OCI-LY3 (cell line): ENCODE results near the gene TUBA4A.

ENCODE experiments used
- EZH2phosphoT487 ChIP-seq: fragments of 200-600 bp; shearing (Covaris generic); IDR thresholded peaks from 2 replicates; pipeline ENCODE4 v1.6.1; 2018; ENCODE audit warnings: antibody characterized with exemption, mixed run types, low read depth
- TF ChIP-seq, protein P1 (sequence below): fragments of 200-600, 300-600 bp; sonication (generic); IDR thresholded peaks from 2 replicates; pipeline ENCODE4 v1.5.1; 2014; ENCODE audit warnings: antibody characterized with exemption, low read length, low read depth

DNA sequence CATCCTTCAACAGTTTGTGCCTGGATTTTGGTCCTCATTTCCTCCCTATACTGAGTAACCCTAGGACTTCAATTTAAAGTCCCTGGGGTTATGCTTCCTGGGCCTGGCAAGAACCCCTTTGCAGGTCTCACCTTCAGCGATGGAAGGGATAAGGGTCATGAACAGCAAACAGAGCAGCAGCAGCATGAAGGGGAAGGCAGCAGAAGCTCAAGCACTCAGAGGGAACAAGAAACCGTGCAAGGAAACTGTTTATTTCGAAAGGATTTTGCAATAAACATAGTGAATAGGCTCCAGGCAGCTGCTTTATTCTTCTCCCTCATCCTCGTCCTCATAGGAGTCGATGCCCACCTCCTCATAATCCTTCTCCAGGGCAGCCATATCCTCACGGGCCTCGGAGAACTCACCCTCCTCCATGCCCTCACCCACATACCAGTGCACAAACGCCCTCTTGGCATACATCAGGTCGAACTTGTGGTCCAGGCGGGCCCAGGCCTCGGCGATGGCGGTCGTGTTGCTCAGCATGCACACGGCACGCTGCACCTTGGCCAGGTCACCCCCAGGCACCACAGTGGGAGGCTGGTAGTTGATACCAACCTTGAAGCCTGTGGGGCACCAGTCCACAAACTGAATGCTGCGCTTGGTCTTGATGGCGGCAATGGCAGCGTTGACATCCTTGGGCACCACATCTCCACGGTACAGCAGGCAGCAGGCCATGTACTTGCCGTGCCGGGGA lies 3.5 kb downstream of the TUBA4A start:
- TF ChIP-seq EZH2phosphoT487: no peak
- TF ChIP-seq, protein P1, sequence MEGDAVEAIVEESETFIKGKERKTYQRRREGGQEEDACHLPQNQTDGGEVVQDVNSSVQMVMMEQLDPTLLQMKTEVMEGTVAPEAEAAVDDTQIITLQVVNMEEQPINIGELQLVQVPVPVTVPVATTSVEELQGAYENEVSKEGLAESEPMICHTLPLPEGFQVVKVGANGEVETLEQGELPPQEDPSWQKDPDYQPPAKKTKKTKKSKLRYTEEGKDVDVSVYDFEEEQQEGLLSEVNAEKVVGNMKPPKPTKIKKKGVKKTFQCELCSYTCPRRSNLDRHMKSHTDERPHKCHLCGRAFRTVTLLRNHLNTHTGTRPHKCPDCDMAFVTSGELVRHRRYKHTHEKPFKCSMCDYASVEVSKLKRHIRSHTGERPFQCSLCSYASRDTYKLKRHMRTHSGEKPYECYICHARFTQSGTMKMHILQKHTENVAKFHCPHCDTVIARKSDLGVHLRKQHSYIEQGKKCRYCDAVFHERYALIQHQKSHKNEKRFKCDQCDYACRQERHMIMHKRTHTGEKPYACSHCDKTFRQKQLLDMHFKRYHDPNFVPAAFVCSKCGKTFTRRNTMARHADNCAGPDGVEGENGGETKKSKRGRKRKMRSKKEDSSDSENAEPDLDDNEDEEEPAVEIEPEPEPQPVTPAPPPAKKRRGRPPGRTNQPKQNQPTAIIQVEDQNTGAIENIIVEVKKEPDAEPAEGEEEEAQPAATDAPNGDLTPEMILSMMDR: no peak
